Measurements from ENCODE around the gene DBNL. TPM values are rescaled to one million over a fixed set of nuclear protein-coding genes. Genes with fewer than 3 reads are reported as not detected.
A peak's percentile ranks its signal among the peaks of the same experiment; 100 is the strongest.

Gene DBNL
- total RNA-seq, 1 donor from 2014 or later = 33.1 TPM

DNA sequence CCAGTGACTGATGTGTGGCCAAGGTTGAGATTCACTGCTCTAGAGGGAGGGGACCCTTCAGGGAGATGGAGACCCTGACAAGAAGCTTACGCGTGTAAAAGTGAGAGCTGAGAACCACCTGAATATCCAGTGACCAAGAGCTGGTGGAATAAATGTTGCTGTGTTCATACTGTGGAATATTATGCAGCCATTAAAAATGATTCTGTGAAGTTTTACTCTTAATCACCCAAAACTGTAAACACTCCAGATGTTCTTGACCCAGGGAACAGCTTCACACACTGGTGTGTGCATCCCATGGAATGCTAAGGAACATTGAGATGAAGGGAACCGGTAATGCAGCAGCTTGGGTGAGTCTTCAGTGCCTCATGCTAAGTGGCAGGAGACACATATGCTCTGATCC is 42.1 kb downstream of the DBNL start:
- H3K27me3 ChIP-seq (ENCODE audit: low read depth) = no peaks in the 10 kb centered on the region
- H3K9me3 ChIP-seq (replicated peaks) = no peaks in the 10 kb centered on the region
- intact Hi-C loops (cut with micrococcal nuclease) = no loop called here
- peaks cover 24% of the 10 kb centered on the region for H3K4me1 ChIP-seq
- H3K4me3 ChIP-seq = no peak overlapping the region
- no peaks in the 10 kb centered on the region for H3K36me3 ChIP-seq
- H3K27ac ChIP-seq (replicated peaks) = peak overlapping the region; percentile 84
- DNase-seq = no peak
- TF ChIP-seq, protein P1, sequence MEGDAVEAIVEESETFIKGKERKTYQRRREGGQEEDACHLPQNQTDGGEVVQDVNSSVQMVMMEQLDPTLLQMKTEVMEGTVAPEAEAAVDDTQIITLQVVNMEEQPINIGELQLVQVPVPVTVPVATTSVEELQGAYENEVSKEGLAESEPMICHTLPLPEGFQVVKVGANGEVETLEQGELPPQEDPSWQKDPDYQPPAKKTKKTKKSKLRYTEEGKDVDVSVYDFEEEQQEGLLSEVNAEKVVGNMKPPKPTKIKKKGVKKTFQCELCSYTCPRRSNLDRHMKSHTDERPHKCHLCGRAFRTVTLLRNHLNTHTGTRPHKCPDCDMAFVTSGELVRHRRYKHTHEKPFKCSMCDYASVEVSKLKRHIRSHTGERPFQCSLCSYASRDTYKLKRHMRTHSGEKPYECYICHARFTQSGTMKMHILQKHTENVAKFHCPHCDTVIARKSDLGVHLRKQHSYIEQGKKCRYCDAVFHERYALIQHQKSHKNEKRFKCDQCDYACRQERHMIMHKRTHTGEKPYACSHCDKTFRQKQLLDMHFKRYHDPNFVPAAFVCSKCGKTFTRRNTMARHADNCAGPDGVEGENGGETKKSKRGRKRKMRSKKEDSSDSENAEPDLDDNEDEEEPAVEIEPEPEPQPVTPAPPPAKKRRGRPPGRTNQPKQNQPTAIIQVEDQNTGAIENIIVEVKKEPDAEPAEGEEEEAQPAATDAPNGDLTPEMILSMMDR (IDR thresholded peaks at IDR 0.05; ENCODE audit: borderline replicate concordance) = no peak

DNA sequence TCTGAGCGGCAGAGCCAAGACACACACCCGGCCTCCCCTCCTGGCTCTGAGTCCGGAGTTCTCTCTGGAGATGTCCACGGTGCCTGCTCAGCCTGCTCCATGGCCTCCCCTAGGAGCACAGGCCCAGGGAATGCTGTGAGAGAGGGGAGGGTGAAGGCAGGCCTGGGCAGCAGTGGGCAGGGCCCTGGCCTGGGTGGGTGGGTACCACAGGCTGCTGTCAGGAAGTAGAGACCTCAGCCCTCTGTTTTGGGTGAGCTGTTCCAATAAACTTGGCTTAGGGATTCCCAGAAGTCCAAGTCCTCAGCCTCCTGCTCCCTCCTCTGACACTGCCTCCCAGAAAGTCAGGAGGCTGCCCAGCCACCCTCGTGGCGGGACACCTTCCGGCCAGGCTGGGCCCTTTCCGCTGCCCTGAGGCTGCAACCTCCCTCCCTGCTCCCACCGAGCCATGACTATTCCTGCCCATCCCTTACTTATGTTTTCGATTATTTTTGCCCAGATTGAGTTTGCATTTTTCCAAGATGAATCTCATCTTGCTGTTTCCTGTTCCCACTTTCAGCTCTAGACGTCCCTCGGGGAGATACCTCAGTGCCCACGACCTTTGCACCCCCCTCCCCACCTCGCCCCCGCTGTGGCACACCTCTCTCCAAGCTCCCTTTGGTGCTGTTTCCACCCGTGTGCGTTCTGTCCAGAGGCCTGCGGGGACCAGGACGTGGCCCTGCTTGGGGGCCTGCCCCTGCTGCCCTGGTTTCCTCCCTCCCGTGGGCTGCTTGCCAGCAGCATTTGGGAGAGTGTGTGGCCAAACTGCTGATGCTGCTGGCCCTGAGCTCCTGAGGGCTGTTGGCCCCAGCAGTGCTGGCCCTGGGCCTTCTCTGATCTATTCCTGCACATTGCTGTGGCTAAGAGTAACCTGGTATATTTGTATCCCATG is 43.7 kb downstream of the DBNL start:
- Histone ChIP-seq H3K4me1 (peaks cover 18% of the 10 kb centered on the region), H3K27ac (replicated peaks) (peak overlapping the region; percentile 84), H3K36me3 (no peaks in the 10 kb centered on the region), H3K9me3 (replicated peaks) (no peaks in the 10 kb centered on the region), H3K4me3 (no peak overlapping the region), H3K27me3 (ENCODE audit: low read depth) (no peaks in the 10 kb centered on the region)
- intact Hi-C loops (cut with micrococcal nuclease) = no loop called here
- TF ChIP-seq, protein P1 (IDR thresholded peaks at IDR 0.05; ENCODE audit: borderline replicate concordance) = no peak
- DNase-seq = peak; percentile 73

DNA sequence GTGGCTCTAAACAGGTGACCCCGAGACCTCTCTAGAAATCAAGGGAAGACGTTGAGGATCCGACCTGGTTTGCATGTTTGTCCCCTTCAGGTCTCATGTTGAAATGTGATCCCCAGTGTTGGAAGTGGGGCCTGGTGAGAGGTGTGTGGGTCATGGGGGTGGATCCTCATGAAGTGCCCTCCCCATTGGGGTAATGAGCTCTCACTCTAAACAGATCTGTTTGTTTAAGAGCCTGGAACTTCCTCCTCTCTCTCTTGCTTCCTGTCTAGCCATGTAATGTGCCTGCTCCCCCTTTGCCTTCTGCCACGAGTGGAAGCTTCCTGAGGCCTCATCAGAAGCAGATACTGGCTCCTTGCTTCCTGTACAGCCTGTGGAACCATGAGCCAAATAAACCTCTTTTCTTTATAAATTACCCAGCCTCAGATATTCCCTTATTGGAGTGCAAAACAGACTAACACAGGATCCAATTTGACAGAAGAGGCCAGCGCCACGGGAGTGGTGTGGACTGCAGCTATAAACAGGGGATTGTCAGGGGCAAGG is 48.7 kb downstream of the DBNL start:
- no peaks in the 10 kb centered on the region for H3K36me3 ChIP-seq
- peaks cover 5% of the 10 kb centered on the region for H3K4me1 ChIP-seq
- DNase-seq = no peak
- no peaks in the 10 kb centered on the region for H3K9me3 ChIP-seq (replicated peaks)
- no peak overlapping the region for H3K27ac ChIP-seq (replicated peaks)
- no peaks in the 10 kb centered on the region for H3K27me3 ChIP-seq (ENCODE audit: low read depth)
- intact Hi-C loops (cut with micrococcal nuclease) = no loop called here
- H3K4me3 ChIP-seq = no peak overlapping the region
- TF ChIP-seq, protein P1 (IDR thresholded peaks at IDR 0.05; ENCODE audit: borderline replicate concordance) = no peak

DNA sequence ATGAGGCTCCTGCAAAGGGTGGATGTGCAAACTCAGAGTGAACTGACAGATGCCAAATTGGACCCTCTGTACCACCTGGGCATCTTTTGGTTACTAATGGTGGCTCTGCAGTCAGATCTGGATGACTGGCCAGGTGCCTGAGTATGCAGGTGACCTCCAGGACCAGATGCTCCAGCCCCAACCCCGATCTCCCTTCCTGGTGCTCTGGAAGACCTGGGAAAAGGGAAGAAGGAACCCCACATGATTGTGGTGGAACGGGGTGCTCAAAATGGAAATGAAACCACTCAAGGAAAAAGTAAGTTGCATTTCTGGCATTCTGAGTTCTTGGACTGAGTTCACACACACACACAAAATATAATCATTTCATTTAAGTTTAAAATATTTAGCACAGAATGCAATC is 49.9 kb downstream of the DBNL start:
- no peaks in the 10 kb centered on the region for H3K27me3 ChIP-seq (ENCODE audit: low read depth)
- TF ChIP-seq, protein P1 (IDR thresholded peaks at IDR 0.05; ENCODE audit: borderline replicate concordance) = no peak
- H3K9me3 ChIP-seq (replicated peaks) = no peaks in the 10 kb centered on the region
- intact Hi-C loops (cut with micrococcal nuclease) = no loop called here
- no peak overlapping the region for H3K4me3 ChIP-seq
- no peak overlapping the region for H3K27ac ChIP-seq (replicated peaks)
- H3K36me3 ChIP-seq = no peaks in the 10 kb centered on the region
- peaks cover 2% of the 10 kb centered on the region for H3K4me1 ChIP-seq
- no peak for DNase-seq

DNA sequence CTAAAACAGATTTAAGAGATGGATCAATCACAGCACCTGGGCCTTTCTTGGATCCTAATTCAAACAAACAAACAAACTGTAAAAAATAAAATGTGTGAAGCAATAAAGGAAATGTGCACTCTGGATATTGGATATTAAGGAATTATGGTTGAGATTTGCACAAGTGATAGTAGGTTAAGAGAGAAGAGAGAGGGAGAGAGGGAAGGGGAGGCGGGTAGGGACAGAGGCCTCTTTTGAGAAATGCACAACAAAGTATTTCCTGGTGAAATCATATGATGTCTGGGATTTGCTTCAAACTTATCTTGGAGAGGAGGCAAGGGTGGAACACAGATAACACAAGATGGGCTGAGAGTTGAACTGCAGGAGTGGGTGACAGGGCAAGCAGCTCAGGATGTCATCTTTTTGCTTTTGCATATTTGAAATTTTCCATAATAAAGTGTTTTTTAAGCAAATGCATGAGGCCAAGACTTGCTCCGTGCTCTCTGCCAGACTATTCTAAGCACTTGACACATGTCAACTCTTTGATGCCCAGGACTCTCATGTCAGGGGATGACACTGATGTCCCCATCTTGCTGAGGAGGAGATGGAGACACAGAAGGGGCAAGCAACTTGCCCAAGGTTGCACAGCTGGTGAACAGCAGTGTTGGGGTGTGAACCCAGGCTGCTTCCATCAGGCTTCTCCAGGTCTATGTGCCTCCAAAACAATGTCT is 50.5 kb downstream of the DBNL start:
- intact Hi-C loops (cut with micrococcal nuclease) = no loop called here
- no peak overlapping the region for H3K4me3 ChIP-seq
- DNase-seq = no peak
- H3K27me3 ChIP-seq (ENCODE audit: low read depth) = no peaks in the 10 kb centered on the region
- H3K27ac ChIP-seq (replicated peaks) = no peak overlapping the region
- H3K36me3 ChIP-seq = no peaks in the 10 kb centered on the region
- TF ChIP-seq, protein P1 (IDR thresholded peaks at IDR 0.05; ENCODE audit: borderline replicate concordance) = no peak
- peaks cover 8% of the 10 kb centered on the region for H3K4me1 ChIP-seq
- H3K9me3 ChIP-seq (replicated peaks) = no peaks in the 10 kb centered on the region
